ENCODE measurements around the gene APOBEC3C. TPM values are rescaled to one million over a fixed set of nuclear protein-coding genes. Genes with fewer than 3 reads are reported as not detected.
A peak's percentile ranks its signal among the peaks of the same experiment; 100 is the strongest.
"Not testable (repeated sequence)": the region's sequence is repeated elsewhere in the genome, so short reads cannot be mapped to it uniquely, and the experiment has no call there.

Gene APOBEC3C
- total and polyA plus RNA-seq, 12 donors: 10.6 to 88.2 (median 40.5) TPM

DNA sequence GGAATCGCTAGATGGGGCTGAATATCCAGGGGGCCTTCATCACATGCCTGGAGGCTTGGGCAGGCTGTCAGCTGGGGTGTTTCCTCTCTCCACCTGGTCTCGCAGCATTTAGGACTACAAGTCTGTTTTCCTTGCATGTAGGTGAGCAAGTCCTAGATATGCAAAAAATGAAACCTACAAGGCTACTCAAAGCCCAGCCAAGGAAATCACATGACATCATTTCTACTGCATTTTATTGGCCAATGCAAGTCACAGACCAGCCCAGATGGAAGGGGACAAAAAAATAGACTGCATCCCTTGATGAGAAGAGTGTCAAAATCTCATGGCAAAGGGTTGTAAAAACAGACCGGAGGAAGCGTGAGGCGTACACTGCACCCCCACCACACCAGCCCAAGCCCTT lies 41.5 kb upstream of the APOBEC3C start:
- H3K27ac ChIP-seq: no peak overlapping the region
- H3K4me3 ChIP-seq: no peak overlapping the region
- TF ChIP-seq POLR2A (IDR thresholded peaks at IDR 0.05): no peak
- TF ChIP-seq, protein P1, sequence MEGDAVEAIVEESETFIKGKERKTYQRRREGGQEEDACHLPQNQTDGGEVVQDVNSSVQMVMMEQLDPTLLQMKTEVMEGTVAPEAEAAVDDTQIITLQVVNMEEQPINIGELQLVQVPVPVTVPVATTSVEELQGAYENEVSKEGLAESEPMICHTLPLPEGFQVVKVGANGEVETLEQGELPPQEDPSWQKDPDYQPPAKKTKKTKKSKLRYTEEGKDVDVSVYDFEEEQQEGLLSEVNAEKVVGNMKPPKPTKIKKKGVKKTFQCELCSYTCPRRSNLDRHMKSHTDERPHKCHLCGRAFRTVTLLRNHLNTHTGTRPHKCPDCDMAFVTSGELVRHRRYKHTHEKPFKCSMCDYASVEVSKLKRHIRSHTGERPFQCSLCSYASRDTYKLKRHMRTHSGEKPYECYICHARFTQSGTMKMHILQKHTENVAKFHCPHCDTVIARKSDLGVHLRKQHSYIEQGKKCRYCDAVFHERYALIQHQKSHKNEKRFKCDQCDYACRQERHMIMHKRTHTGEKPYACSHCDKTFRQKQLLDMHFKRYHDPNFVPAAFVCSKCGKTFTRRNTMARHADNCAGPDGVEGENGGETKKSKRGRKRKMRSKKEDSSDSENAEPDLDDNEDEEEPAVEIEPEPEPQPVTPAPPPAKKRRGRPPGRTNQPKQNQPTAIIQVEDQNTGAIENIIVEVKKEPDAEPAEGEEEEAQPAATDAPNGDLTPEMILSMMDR (IDR thresholded peaks at IDR 0.05): no peak
- DNase-seq: no peak
- H3K27me3 ChIP-seq: no peaks in the 10 kb centered on the region
- no peaks in the 10 kb centered on the region for H3K9me3 ChIP-seq (replicated peaks in 1 of 3)
- no peaks in the 10 kb centered on the region for H3K4me1 ChIP-seq (replicated peaks in 1 of 2)
- intact Hi-C loops (cut with DNase I): no loop called here
- 74 to 91% (median 80%) methylated on average over 5 of the region's 5 CpGs for WGBS, 4 donors
- H3K36me3 ChIP-seq (replicated peaks in 1 of 2): no peaks in the 10 kb centered on the region

DNA sequence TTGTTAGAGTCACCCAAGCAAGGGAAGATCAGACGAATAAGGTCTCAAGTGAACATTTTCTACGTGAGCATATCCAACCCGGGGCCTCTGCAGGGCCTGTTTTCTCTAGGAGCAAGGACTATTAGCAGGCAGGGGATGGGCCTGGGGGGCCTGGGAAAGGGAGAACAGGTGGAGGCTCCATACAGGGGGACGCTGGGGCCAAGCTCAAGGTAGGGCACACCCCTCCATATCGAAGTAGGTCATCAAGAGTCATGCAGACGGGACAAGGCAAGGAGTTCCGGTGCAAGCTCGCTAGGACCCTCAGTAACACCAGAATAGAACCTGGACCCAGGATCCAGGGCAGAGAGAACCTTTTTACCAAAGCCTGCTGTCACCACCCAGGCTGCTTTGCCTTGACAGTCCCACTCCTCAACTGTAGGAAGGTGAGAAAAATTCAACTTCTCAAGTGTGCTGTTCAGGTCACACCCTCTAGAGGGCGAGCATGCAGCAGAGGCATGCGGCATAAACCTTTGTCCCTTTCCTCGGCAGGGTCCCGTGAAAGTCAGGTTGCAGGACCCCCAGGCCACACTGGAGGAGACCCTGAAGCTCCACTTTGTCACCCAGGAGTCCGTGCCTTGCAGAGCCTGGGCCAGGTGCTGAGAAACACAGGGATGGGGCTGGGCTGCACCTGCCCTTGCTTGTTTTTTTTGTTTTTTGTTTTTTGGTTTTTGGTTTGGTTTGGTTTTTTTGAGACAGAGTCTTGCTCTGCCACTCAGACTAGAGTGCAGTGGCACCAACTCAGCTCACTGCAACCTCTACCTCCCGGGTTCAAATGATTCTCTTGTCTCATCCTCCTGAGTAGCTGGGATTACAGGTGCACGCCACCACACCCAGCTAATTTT lies 40.5 kb upstream of the APOBEC3C start:
- Histone ChIP-seq H3K9me3 (replicated peaks in 1 of 3) (no peaks in the 10 kb centered on the region), H3K27me3 (no peaks in the 10 kb centered on the region), H3K4me3 (no peak overlapping the region), H3K4me1 (replicated peaks in 1 of 2) (no peaks in the 10 kb centered on the region), H3K36me3 (replicated peaks in 1 of 2) (no peaks in the 10 kb centered on the region), H3K27ac (no peak overlapping the region)
- intact Hi-C loops (cut with DNase I): no loop called here
- 47 to 50% (median 48%) methylated on average over 15 of the region's 15 CpGs for WGBS, 4 donors
- peak in 4 of 7 donors; percentile 40 to 65 (median 55) for DNase-seq
- TF ChIP-seq, protein P1 (IDR thresholded peaks at IDR 0.05): peak in 4 of 6 experiments; percentile 53 to 75 (median 71)
- TF ChIP-seq POLR2A (IDR thresholded peaks at IDR 0.05): no peak

DNA sequence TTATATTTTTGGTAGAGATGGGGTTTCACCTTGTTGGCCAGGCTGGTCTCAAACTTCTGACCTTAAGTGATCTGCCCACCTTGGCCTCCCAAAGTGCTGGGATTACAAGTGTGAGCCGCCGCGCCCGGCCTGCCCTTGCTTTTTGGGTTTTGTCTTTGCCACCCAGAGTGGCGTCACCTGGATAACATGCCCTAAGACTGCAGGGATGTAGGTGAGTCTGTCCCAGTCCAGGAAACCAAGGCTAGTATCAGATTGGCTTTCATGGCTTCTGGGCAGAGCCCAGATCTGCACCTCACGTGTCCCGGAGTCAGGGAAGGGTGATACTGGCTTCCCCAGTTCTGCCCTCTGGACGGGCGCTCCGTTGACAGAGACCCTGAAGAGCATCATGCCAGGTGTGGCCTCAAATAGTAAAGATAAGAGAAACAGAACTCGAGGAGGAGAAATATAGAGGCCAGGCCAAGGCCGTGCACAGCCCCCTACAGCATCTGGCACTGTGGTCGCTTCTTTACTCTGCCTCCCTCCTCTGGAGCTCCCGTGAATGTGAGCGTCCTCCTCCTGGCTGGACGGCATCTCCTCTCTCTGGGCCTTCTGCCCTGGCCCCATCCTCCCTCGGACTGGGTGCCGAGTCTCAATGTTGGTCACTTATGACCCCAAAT lies 39.8 kb upstream of the APOBEC3C start:
- TF ChIP-seq POLR2A (IDR thresholded peaks at IDR 0.05): no peak
- TF ChIP-seq, protein P1 (IDR thresholded peaks at IDR 0.05): no peak
- intact Hi-C loops (cut with DNase I): no loop called here
- 79 to 85% (median 82%) methylated on average over 18 of the region's 18 CpGs for WGBS, 4 donors

DNA sequence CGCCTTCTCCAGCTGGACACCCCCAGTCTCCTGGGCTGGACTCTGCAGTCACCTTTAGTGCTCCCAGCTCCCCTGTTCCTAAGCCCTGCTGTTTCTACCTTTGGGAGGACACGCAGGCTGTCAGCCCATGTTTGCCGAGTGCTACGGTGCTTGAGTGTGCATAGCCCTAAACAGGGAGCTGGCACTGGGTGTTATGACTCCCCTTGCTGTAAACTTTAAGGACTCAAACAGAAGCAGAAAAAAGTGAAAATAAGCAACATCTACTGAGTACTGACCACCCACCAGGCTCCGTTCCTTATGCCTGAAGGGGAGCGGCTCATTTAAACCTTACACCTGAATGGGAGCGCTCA lies 39.3 kb upstream of the APOBEC3C start:
- whole genome bisulfite sequencing, 4 donors: 78 to 92% (median 88%) methylated on average over 3 to 7 of the region's 7 CpGs
- no peak overlapping the region for H3K4me3 ChIP-seq
- intact Hi-C loops (cut with DNase I): no loop called here

More for the DNA sequence above, 39.8 kb upstream of the APOBEC3C start:
- H3K27ac ChIP-seq: no peak overlapping the region
- no peak for DNase-seq
- H3K9me3 ChIP-seq (replicated peaks in 1 of 3): no peaks in the 10 kb centered on the region
- no peaks in the 10 kb centered on the region for H3K4me1 ChIP-seq (replicated peaks in 1 of 2)
- H3K36me3 ChIP-seq (replicated peaks in 1 of 2): no peaks in the 10 kb centered on the region
- no peaks in the 10 kb centered on the region for H3K27me3 ChIP-seq
- no peak overlapping the region for H3K4me3 ChIP-seq

DNA sequence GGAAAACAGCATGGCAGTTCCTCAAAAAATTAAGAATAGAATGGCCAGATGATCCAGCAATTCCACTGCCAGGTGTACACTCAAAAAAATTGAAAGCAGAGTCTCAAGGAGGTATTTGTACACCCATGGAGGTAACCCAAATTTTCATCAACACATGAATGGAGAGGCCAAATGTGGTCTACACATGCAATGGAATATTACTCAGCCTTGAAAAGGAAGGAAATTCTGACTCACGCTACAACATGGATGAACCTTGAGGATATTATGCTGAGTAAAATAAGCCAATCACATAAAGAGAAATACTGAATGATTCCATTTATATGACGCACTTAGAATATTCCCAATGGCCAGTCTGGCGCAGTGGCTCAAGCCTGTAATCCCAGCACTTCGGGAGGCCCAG lies 36.8 kb upstream of the APOBEC3C start:
- DNase-seq; H3K27me3 ChIP-seq; intact Hi-C loops (cut with DNase I); H3K9me3 ChIP-seq (replicated peaks in 1 of 3); H3K4me3 ChIP-seq; H3K27ac ChIP-seq; H3K36me3 ChIP-seq (replicated peaks in 1 of 2); H3K4me1 ChIP-seq (replicated peaks in 1 of 2): not testable (repeated sequence)
- WGBS, 4 donors: 89 to 92% (median 90%) methylated on average over 4 of the region's 4 CpGs

More for the DNA sequence above, 39.3 kb upstream of the APOBEC3C start:
- Histone ChIP-seq H3K27me3 (no peaks in the 10 kb centered on the region), H3K9me3 (replicated peaks in 1 of 3) (no peaks in the 10 kb centered on the region), H3K4me1 (replicated peaks in 1 of 2) (no peaks in the 10 kb centered on the region), H3K36me3 (replicated peaks in 1 of 2) (no peaks in the 10 kb centered on the region), H3K27ac (no peak overlapping the region)
- TF ChIP-seq, protein P1 (IDR thresholded peaks at IDR 0.05): no peak
- TF ChIP-seq POLR2A (IDR thresholded peaks at IDR 0.05): no peak
- no peak for DNase-seq

DNA sequence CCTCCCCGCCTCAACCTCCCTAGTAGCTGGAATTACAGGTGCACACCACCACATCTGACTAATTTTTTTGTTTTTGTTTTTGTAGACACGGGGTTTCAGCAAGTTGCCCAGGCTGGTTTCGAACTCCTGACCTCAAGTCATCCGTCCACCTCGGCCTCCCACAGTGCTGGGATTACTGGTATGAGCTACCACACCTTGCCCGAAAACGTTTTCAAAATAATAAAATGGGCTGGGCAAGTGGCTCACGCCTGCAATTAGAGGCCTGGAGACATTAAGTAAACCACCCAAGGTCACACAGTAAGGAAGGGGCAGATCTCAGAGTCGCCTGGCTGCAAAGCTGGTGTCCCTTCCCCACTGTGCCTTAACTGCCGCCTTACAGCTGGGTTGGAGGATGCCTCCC lies 33.5 kb upstream of the APOBEC3C start:
- H3K27me3 ChIP-seq; H3K4me3 ChIP-seq; DNase-seq; H3K36me3 ChIP-seq (replicated peaks in 1 of 2); intact Hi-C loops (cut with DNase I); H3K27ac ChIP-seq; H3K4me1 ChIP-seq (replicated peaks in 1 of 2); H3K9me3 ChIP-seq (replicated peaks in 1 of 3): not testable (repeated sequence)
- WGBS, 4 donors: 59 to 76% (median 65%) methylated on average over 10 of the region's 10 CpGs
